IPS-18c (cell line): ENCODE results near the gene GSK3B.
"Not testable (repeated sequence)": the region's sequence is repeated elsewhere in the genome, so short reads cannot be mapped to it uniquely, and the experiment has no call there.

ENCODE experiments used
- H3K4me3 ChIP-seq: 2 replicates; pipeline ENCODE4 v1.7.0; 2013; ENCODE audit warnings: low read depth, mild to moderate bottlenecking, low read length, moderate library complexity; ENCODE audit not compliant: insufficient read depth
- H3K9me3 ChIP-seq: one replicate; pipeline ENCODE4 v1.6.1; 2013; ENCODE audit warnings: mild to moderate bottlenecking, low read length, moderate library complexity; ENCODE audit not compliant: control insufficient read depth, insufficient read depth

Gene GSK3B

DNA sequence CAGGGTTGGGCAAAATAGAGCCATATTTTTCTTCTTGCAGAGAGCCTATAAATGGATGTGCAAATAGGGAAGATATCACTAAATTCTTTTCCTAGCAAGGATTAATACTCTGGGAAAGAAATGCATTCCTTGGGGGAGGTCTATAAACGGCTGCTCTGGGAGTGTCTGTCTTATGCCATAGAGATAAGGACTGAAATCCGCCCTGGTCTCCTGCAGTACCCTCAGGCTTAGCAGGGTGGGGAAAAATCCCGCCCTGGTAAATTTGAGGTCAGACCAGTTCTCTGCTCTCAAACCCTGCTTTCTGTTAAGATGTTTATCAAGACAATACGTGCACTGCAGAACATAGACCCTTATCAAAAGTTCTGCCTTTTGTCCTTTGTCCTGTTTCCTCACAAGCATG is 205.6 kb downstream of the GSK3B start:
- not testable (repeated sequence) for H3K9me3 ChIP-seq, H3K4me3 ChIP-seq

DNA sequence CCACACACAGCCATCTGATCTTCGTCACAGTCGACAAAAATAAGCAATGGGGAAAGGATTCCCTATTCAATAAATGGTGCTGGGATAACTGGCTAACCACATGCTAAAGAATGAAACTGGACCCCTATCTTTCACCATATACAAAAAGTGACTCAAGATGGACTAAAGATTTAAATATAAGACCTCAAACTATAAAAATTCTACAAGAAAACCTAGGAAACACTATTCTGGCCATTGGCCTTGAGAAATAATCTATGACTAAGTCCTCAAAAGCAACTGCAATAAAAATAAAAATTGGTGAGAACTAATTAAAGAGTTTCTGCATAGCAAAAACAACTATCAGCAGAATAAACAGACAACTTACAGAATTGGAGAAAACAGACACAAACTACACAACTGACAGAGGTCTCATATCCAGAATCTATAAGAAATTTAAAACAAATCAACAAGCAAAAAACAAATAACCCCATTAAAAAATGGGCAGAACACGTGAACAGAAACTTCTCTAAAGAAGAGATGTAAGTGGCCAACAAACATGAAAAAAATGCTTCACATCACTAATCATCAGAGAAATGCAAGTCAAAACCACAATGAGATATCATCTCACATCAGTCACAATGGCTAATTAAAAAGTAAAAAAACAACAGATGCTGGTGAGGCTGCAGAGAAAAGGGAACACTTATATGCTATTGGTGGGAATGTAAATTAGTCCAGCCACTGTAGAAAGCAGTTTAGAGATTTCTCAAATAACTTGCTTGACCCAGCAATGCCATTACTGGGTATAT is 208.3 kb downstream of the GSK3B start:
- Histone ChIP-seq H3K9me3 (no peaks in the 10 kb centered on the region), H3K4me3 (no peak overlapping the region)

DNA sequence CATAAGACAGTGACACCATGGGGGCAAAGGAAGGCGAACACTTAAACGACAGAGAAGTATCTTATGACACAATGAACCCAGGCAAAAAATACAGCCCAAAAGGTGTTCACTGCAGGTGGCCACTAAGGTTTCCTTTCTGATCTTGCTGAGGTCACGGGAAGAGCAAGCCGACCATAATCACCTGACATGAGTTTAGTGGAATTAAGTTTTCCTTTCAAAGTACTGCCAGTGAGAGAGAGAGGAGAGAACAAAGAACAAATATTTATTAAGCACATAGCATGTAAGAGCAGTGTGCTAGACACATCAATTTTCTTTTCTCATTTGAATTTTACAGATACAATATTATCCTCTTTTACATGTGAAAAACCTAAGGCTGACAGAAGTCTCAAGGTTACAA is 210.1 kb downstream of the GSK3B start:
- Histone ChIP-seq H3K4me3 (no peak overlapping the region), H3K9me3 (no peaks in the 10 kb centered on the region)

DNA sequence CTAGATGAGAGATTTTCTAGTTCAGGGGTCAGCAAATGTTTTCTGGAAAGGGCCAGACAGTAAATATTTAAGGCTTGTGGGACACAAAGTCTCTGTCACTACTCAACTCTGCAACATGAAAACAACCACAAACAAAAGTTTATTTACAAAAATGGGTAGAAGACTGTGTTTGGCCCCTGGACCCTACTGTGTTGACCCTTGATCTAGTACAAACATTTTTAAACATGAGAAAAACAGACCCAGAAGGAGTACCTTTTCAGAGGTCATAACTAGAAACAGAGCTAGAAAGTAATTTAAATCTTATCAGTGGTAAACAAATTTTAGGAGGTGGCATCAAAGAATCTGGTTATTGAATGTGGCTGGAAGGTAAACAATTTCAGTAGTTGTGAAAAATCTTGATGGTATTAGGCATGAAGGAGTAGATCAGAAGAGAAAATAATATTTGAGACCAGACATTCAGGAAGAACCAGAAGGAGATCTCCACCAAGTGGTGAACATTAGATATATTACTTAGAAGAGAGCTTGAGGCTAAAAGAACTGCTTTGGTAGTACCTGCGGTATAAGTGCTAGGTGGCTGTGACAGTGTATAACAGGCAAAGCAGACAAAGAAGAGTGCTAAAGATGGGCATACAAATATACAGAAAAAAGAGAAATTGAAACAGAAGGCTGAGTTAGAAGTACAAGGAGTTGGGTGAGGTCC is 210.6 kb downstream of the GSK3B start:
- H3K9me3 ChIP-seq = no peaks in the 10 kb centered on the region

DNA sequence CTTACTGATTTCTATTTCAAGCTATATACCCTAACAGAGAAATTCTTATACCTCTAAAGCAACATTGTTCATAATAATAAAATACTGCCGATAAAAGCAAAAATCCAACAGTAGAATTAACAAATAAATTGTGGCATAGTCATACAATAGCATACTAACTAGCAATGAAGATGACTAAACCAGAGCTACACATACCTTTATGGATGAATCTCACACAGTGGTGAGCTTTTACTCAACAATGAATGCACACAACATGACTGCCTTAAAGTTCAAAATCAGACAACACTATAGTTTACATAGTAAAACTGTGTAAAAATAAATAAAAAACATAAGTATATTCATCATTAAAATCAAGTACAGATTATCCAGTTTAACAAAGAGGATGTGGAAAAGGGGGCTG is 213.3 kb downstream of the GSK3B start:
- Histone ChIP-seq H3K4me3 (no peak overlapping the region), H3K9me3 (no peaks in the 10 kb centered on the region)

More for the DNA sequence above, 210.6 kb downstream of the GSK3B start:
- no peak overlapping the region for H3K4me3 ChIP-seq

DNA sequence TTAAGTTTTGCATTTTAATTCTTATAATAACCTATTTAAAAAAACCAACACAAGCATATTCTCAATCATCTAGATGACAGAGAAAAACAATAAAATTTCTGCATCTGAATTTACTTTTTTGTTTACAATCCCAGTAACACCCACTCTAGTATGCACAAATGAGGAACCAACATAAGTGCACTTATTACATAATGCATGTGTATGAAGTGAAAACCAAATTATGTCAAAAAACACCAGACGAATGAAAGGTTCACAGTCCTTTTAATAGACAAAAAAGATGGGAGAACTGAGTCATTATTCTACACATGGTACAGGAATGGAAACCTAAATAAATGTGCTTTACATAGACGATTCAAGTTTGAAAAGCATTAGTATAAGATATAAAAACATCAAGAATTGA is 220.6 kb downstream of the GSK3B start:
- no peaks in the 10 kb centered on the region for H3K9me3 ChIP-seq
- H3K4me3 ChIP-seq = no peak overlapping the region

DNA sequence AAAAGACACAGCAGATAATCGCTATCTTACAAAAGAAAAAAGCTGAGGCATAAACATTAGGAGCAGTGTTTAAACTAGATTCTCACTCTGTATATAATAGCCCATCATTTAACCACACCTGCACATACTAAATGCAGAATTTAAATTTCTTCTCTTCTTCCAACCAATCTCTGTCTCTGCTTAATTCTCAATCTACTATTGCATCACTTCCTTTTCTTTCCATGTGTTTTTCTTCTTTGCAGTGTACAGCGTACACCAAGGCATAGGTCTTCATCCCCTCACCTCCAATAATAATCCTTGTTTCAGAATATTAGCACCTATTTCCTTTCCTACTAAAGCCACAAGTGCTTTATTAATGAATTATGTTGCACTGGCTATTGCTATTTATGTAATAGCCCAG is 221.5 kb downstream of the GSK3B start:
- H3K9me3 ChIP-seq = no peaks in the 10 kb centered on the region
- H3K4me3 ChIP-seq = no peak overlapping the region

DNA sequence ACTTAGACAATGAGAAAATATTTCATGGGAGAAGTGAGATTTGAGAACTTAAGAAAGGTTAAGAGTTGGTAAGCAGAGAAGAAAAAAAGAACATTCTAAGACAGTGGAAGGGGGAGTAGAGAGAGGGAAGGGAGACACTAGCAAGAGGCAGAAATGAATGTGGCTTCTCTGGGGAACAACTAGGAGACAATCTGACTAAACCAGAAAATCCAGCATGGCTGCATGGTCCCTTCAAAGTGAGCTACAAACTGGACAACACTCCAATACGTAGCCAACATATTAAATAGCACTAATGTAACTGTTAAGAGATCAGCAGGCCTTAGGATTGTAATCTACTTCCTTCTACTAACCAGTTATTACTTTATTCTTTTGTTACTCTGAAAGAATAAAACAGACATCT is 222.7 kb downstream of the GSK3B start:
- no peaks in the 10 kb centered on the region for H3K9me3 ChIP-seq
- H3K4me3 ChIP-seq = no peak overlapping the region

DNA sequence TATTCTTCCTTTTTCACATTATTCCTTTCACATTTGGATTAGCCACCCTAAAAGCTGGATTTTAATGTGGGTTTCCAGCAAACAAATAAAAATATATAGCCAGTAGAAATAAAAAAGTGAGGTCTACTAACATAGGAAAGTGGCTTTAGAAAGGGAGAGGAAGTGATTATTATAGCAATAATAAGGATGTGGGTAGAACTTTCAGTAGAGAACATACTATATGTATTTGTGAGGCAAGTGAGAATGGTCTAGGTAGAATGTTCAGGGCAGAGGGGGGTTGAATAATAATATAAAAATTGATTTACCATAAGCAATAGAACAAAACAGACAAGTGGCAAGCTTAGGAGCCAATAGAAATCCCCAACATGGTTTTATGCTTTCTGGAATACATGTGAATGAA is 223.7 kb downstream of the GSK3B start:
- no peak overlapping the region for H3K4me3 ChIP-seq
- H3K9me3 ChIP-seq = no peaks in the 10 kb centered on the region

DNA sequence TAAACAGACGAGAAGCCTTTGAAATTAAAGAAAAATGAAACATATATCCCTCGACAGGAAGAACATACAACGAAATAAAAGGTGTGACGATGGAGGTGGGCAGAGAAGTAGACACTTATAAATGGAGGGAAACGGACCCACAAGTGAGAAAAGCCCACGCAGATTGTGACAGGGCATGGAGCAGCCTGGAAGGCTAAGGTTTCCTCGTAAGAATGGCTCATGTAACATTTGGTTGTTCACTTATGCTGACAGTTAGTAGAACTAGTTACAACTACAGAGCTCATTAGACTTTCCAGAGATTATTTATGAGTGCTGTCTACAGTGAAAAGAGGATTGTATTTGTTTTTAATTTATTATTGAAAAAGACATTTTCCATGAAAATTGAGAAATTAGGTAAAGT is 229.8 kb downstream of the GSK3B start:
- Histone ChIP-seq H3K4me3 (no peak overlapping the region), H3K9me3 (no peaks in the 10 kb centered on the region)

DNA sequence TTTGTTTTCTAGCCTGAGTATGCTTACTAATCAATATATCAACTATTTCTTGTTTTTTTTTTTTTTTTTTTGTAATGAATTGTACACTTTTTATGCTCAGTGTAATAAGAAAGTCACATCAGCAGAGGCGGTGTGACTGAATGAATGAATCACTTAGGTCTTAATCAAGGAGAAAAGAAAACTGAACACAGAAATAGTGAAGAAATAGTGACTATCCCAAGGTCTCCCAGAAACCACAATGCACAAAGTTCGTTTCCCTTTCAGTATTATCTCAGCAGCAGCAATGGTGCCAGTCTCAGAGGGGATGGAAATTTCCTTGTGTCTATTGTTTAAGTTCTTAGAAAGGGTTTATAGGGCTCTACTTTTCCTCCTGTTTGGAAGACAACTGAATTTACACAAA is 231.6 kb downstream of the GSK3B start:
- Histone ChIP-seq H3K9me3 (peaks cover 2% of the 10 kb centered on the region), H3K4me3 (no peak overlapping the region)

DNA sequence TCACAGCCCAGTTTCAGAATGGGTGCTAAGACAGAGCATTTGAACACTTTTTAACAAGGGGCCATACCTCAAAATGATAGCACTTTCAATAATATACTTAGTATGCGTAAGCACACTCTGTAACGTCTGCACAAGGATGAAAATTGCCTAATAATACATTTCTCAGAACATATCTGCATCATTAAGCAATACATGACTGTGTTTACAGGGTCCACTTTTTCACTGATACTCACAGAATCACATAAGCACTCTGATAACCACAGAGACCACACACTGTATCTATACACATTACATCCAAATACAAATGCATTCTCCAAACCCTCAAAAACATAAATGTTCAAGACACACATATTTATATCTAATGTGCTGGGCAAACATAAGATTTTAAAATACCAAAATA is 232.6 kb downstream of the GSK3B start:
- no peak overlapping the region for H3K4me3 ChIP-seq
- peaks cover 2% of the 10 kb centered on the region for H3K9me3 ChIP-seq

DNA sequence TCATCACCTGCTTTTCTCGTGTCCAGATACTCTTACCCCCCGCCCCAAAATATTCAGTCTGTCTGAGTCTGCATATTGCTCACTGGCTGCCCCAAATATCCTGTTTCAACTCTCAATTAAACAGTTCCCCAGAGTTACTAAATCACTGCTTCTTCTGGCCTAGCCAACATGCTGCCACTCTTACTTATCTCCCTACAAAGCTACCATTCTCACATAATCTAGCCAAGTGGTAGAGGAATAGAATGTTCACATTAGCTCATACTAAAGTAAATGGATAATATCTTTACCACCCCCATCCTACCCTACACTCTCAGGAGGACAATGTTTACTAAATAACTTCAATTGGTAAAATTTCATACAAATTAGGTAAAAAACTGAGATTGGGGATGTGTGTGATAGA is 234.5 kb downstream of the GSK3B start:
- H3K4me3 ChIP-seq = no peak overlapping the region
- peaks cover 2% of the 10 kb centered on the region for H3K9me3 ChIP-seq

DNA sequence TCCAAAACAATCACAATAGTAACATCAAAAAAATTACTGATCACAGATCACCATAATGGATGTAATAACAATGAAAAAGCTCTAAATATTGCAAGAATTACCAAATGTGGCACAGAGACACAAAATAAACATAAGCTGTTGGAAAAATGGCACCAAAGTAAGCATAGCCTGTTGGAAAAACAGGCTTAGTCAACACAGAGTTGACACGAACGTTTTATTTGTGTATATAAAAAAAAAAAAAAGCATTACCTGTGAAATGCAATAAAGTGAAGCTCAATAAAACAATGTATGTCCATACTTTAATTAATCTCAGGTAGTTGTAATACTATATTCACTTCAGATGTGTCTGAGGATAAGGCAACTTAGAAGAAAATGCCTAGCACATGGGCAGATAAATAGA is 235.3 kb downstream of the GSK3B start:
- no peak overlapping the region for H3K4me3 ChIP-seq
- H3K9me3 ChIP-seq = peaks cover 2% of the 10 kb centered on the region

DNA sequence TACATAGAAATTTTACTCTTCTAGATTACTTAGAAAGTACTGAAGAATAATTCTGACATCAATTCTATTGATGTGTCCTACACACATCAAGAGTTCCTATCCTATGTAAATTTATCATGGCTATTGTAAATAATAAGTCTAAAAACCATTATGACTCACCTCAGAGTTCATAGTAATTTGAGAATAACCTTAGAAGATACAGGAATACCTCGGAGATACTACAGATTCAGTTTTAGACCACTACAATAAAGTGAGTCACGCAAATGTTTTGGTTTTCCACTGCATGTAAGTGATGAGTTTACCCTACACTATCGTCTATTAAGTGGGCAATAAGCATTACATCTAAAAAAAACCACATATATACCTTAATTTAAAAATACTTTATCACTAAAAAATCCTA is 237.6 kb downstream of the GSK3B start:
- no peak overlapping the region for H3K4me3 ChIP-seq
- peaks cover 2% of the 10 kb centered on the region for H3K9me3 ChIP-seq

DNA sequence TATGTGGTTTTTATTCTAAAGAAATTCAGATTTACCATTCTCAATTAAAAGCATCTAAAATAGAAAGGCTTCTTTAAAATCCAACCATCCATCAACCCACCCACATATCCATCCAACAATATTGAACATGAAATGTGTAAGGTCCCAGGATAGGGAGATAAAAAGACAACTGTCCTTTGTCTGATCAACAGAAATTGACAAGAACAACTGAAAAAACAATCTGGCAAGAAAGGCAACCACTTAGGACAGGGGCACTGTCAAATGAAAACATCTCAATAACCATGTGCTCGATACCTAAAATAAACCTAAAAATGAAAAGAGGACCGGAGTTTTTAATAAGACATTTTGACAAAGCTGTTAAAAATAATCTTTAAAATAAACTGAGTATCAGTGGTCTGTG is 245.1 kb downstream of the GSK3B start:
- H3K4me3 ChIP-seq = no peak overlapping the region
- no peaks in the 10 kb centered on the region for H3K9me3 ChIP-seq

DNA sequence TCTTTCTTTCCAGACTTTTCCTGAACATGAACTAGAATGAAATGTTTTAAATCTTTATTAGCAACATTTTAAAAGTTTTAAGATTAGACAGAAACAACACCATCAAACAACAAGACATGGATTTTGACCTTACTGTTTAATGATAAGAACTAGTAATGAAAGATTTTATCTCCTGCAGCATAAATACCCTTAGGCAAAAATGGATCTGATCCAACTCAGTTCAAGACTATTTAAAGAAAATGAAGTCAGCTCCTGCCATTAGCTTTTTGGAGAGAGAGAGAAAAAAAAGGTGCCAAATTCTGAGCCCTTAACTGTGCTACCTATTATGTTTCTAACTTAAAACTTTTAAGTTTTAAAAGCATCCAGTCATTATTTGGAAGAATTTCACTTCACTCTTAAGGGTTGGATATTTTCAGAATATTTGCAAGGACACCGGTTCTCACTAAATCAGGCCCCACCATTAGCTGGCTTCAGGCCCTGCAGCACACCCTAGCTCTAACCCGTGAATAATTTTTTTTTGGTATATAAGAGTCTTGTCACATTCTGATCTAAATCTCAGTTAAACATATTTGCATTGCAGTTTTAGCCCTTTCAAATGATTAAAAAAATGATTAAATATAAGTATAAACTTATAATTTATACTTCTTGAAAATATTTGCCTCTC is 252.3 kb downstream of the GSK3B start:
- H3K4me3 ChIP-seq = no peak overlapping the region

DNA sequence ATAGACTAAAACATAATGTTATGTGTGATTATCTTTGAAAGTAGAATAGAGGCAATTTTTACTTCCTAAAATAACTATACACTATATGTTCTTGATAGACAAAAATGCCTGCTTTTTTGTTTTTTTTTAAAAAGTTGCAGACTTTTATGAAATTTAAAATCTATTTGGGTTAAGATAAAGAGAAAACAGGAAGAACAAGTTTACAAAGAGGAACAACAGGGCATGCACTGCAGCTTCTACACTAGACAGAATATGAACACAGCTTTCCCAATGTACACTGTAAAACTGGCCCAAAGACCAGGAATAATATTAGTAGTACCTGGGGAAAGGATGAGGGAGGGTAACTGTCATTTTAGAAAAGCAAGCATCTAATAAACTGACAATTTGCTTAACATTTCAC is 258.7 kb downstream of the GSK3B start:
- no peaks in the 10 kb centered on the region for H3K9me3 ChIP-seq
- H3K4me3 ChIP-seq = no peak overlapping the region

More for the DNA sequence above, 252.3 kb downstream of the GSK3B start:
- no peaks in the 10 kb centered on the region for H3K9me3 ChIP-seq
